GM21447 (cell line): ENCODE measurements around the gene PBX1.

Experiments
- ATAC-seq: cut with Tn5 transposase; IDR thresholded peaks from one replicate; pipeline ENCODE4 v1.9.1; 2021; ENCODE audit not compliant: unreplicated experiment

The PBX1 gene

GRCh38 chr1:164563721-164564360 lies 4.9 kb downstream of the PBX1 start:
- no peak for ATAC-seq

GRCh38 chr1:164564378-164564777 lies 5.4 kb downstream of the PBX1 start:
- no peak for ATAC-seq

- no peak for ATAC-seq
These were observed 6.4 kb downstream of the PBX1 start for GRCh38 chr1:164565357-164565756.

GRCh38 chr1:164567774-164568173 lies 8.8 kb downstream of the PBX1 start:
- ATAC-seq: no peak

GRCh38 chr1:164569241-164569640 lies 10.3 kb downstream of the PBX1 start:
- no peak for ATAC-seq

GRCh38 chr1:164569866-164570265 lies 10.9 kb downstream of the PBX1 start:
- no peak for ATAC-seq

GRCh38 chr1:164571333-164571732 lies 12.3 kb downstream of the PBX1 start:
- no peak for ATAC-seq

GRCh38 chr1:164575356-164575886 lies 16.4 kb downstream of the PBX1 start:
- no peak for ATAC-seq

GRCh38 chr1:164576291-164577271 lies 17.6 kb downstream of the PBX1 start:
- no peak for ATAC-seq

- no peak for ATAC-seq
These were observed 18.3 kb downstream of the PBX1 start for GRCh38 chr1:164577291-164577690.

GRCh38 chr1:164578479-164579200 lies 19.7 kb downstream of the PBX1 start:
- ATAC-seq: no peak

- ATAC-seq: no peak
These were observed 20.4 kb downstream of the PBX1 start for GRCh38 chr1:164579381-164579780.

GRCh38 chr1:164581762-164582161 lies 22.8 kb downstream of the PBX1 start:
- ATAC-seq: no peak

GRCh38 chr1:164583196-164583595 lies 24.2 kb downstream of the PBX1 start:
- ATAC-seq: no peak

GRCh38 chr1:164583835-164584539 lies 25.0 kb downstream of the PBX1 start:
- ATAC-seq: no peak

- ATAC-seq: no peak
These were observed 27.6 kb downstream of the PBX1 start for GRCh38 chr1:164586591-164586990.

- no peak for ATAC-seq
These were observed 28.9 kb downstream of the PBX1 start for GRCh38 chr1:164587617-164588501.

- no peak for ATAC-seq
These were observed 29.7 kb downstream of the PBX1 start for GRCh38 chr1:164588516-164589341.

- no peak for ATAC-seq
These were observed 30.4 kb downstream of the PBX1 start for GRCh38 chr1:164589408-164589807.
